Inflammatory macrophage treated with lipopolysaccharide for 1 hour (primary cell): ENCODE measurements around the gene PNPLA2.

ENCODE experiments used
- DNase-seq, 2 donors: peaks; one replicate each; pipeline ENCODE4 v3.0.0-alpha.2; 2020 to 2022

The PNPLA2 gene

DNA sequence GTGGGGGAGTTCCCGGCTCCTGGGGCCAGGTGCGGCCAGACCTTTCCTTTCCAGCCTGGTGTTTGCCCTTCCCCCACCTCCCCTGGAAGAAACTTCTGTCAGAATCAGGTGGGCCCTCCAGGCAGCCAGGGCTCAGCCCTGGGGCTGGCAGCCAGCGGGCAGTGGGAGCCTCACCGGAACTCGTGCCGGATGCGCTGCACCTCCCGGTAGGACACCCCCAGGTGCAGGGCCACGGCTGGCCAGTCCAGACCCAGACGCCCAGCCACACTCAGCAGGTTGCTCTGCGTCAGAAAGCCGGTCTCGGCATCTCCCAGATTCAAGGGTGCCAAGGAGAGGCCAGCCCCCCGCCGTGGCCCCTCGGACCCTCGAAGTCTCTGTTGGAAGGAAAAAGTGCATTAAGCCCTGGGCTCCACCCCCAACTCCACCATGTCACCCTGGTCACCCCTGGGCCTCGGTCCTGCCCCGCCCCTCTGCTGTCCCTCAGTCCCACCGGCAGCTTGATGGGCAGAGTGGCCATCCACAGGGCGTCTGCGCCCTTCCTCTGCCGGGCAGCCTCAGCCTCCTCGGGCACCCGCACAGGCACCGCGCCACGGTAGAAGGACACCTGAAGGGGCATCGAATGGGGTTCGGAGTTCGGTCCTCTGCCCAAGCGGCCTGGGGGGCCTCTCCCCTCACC is 18.9 kb upstream of the PNPLA2 start:
- DNase-seq = no peak

DNA sequence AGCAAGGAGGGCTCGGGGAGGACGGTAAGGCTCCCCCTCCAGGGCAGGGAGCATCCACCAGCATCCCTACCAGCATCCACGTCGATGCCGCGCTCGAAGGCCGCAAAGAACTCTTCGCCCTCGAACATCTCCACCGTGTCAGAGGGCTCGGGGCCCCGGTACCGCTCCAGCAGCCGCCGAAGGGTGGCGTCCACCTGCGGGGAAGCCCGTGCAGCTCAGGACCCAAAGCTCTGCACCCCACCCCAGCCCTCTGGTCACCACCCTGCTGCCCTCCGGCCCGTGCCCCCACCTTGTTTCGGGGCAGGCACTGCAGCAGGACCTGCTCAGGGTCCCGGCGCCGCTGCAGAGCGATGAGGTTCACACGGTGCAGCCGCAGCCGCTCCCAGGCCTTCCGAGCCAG is 18.2 kb upstream of the PNPLA2 start:
- DNase-seq = no peak

DNA sequence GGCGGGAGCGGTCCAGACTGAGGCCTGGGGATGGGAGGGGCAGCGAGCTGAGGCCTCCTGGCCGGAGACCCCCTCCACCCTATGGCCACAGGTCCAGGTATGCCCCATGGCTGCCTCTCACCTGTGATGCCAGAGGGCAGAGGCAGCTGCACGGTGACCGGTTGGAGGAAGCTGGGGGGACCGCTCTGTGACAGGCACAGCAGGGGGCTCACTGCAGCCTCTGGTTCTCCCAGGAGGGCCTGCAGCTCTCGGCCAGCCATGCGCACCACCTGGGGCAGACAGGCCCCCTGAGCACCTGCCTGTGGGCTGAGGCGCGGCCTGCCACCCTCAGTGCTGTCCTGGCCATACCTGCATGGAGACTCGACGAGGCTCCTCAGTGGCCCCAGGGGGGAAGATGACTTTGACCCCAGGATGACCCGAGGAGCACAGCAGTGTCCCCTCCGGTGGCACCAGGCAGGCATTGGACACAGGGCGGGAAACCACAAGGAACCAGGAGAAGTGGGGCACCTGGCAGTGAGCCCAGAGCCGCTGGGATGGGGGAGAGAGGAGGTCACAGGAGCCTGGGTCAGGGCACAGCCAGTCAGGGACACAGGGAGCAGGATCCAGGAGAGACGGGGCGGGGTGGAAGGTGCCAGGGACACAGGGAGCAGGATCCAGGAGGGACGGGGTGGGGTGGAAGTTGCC is 17.5 kb upstream of the PNPLA2 start:
- no peak for DNase-seq

DNA sequence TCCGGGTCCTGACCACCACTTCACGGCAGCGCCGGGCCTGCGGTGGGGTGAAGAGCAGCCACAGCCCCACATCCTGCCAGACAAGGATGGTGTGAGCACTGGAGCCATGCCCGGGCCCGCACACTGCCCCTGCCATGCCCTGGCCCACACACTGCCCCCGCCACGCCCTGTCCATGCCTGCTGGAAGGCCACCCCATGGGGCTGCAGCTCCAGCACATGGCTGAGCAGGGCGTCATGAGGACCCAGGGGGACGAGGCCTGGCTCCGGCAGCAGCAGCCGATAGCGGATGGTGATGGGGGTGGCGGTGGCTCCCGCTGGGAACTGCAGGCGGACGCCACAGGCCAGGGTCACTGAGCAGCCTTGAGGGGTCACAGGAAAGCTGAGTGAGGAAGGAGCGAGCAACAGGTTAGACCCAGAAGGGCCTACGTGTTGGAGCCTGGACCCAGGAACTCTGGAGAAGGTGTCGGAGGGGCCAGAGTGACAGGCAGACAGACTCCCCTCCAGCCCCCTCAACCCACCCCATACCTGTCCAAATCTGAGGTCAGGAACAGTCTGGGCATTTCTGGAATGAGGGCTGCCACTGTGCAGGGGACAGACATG is 16.6 kb upstream of the PNPLA2 start:
- no peak for DNase-seq

DNA sequence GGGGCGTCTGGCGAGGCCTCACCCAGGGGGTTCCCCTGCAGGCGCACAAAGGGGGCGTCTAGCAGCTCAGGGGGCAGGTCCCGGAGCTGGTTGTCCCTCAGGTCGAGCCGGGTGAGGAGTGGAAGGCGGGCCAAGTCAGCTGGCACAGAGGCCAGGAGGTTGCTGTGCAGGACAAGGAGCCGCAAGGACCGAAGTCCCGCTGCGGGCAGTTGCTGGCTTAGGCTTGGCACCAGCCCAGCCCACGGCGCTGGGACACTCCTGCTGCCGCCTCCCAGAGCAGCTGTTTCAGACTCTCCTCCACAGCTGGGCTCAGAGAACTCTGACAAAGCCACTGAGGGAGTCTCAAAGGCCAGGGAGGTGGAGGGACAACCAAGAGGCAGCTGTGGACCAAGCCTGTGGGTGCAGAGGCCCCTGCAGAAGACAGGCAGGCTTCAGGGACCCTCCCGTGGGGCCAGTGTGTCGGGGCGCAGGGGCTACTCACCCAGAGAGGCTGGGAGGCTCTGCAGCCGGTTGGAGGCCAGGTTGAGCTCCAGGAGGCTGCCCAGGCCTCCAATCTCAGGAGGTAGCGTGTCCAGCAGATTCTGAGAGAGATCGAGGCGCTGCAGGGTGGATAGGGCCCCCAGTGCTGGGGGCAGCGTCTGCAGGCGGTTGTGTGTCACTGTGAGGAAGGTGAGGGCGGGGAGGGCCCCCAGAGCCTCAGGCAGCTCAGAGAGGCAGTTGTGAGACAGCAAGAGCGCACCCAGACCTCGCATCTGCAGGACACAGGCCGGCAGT is 15.8 kb upstream of the PNPLA2 start:
- no peak for DNase-seq

DNA sequence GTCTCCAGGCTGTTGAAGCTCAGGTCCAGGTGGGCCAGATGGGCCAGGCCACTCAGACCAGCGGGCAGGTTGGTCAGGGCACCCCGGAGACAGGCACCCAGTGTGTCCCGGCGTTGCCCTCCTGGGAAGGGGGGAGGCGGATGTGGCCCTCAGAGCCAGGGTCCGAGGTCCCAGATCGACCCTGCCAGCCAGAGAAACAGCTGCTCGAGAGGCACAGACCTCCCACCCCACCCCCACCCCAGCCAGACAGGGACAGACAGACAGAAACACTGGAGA is 15.3 kb upstream of the PNPLA2 start:
- no peak for DNase-seq

DNA sequence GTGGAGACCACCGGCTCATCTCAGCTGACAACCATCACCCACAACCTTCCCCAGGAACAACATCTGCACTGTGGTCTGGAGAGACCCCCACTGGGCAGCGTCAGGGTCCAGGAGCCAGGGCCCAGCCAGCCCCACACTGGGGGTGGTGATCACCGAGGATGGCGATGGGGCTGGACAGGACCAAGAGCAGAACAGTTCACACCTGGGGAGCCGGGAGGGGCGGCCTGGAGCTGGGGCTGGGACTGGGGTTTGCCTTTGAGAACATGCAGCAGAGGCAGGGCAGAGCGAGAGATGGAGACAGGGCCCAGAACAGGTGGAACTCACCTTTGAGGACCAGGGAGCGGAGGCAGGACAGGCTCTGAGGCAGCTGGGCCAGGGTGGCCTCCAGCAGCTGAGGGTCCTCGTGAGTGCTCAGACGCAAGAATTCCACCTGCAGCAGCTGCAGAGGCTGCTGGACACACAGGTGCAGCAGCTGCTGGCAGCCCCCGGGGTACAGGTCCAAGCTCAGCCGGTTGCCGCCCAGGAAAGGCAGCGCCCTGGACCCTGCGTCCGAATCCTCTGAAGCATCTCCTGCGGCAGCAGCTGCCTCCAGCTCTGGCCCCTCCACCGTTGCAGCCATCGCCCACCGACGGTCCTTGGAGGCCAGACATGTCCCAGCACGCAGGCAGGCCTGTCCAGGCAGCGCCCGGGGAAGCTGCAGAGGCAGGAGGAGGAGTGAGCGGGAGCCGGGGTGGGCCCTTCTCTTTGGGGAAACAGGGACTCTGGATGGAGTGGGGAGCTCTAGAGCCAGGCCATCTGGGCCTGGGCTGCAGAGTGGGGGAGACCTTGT is 14.7 kb upstream of the PNPLA2 start:
- no peak for DNase-seq

DNA sequence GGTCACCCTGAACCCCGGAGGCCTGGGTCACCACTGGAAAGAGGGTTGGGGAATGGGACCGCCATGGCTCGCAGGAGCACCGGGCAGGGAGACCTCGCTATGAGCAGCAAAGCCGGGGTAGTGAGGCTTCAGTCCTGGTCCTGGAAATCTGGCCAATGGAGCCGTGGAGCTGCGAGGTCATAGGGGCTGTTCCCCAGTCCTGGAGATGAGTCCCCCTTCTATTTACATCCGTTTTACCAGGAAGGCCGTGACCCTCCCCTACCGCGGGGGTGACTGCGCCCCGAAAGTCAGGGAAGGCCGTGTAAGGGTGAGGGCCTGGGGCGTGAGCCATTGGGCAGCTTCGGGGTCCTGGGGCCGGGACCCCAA is 14.1 kb upstream of the PNPLA2 start:
- DNase-seq = no peak

DNA sequence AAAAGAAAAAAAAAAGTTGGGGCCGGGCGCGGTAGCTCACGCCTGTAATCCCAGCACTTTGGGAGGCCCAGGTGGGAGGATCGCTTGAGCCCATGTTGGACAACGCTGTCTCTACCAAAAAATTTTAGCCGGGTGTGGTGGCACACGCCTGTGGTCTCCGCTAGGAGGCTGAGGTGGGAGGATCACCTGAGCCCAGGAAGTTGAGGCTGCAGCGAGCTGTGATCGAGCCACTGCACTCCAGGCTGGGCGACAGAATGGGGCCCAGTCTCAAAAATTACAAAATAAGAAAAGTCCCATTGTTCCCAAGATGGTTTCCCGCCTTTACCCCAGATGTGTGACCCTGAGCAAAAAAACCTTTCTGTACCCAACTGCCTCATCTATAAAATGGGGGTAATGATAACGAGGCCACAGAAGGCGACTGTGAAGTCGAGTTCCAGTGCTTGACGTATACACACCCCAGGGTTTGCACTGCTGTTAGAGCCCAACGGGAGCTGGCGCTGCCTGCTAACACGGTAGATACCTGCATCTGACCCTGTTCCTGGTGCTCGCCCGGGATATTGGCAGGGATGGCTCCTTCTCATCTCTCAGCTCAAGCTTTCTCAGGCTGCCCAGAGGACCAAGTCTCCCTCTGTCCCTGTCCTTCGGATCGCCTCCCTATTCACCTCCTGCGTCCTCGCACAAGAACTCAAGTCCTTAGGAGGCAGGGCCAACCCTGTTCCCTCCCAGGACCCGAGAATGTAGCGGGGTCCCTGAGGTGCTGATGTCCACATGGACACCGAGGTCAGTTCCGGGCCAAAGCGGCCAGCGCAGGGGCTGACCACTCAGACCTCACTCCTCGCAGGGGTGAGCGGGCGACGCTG is 10.1 kb upstream of the PNPLA2 start:
- DNase-seq = no peak

DNA sequence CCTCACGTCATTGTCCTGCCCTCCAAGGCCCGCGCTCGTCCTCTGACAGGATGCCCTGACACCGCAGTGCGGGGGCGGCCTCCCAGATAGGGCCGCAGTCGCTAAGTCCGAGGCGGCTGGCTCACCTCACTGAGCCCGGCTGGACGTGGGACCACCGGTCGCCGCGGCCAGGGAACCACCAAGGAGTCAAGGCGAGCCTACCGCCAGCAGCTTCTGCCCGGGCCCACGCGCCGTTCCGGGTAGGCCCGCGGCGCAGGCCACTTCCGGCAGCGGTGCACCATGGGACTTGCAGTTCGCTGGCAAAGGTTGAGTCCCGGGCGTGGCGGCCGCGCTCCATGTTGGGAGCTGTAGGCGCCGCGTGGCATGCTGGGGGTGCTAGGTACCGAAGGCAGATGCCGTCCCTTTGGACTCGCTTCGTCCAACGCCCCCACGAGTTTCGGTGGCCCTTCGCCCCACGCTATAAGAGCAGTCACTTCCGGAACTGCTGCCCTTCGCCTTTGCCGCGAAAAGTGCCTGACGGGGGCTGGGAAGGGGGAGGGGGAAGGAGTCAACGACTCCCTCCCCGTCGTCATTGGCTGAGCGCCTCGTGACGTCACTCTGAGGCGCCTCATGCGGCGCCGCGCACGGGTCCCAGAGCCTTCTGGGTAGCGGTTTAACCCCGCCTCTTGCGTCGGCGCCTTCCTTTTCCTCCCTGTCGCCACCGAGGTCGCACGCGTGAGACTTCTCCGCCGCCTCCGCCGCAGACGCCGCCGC is 9.3 kb upstream of the PNPLA2 start, which contains the start of gene RPLP2:
RPLP2 (plus strand) TSS at position 681 of the 753 bp plus-strand sequence. CDS start 268 bp downstream, outside the sequence.
- peak; percentile 96 to 99 for DNase-seq

DNA sequence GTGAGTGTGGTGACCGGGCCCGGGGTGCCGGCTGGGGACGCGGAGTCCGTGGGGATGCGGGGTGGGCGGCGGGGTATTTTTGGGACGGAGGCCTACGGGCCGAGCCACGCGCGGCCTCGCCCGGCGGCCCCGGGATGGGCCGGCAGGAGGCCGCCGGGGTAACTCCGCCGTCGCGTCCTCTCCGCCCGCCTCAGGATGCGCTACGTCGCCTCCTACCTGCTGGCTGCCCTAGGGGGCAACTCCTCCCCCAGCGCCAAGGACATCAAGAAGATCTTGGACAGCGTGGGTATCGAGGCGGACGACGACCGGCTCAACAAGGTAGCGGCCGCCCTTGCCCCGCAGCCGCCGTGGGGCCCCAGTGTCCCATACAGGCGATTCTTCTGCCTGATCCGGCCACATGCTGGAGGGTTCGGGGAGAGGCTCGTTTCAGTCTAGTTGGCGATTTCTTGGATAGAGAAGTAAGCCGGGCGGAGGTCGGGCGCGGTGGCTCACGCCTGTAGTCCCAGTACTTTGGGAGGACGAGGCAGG is 8.6 kb upstream of the PNPLA2 start:
- DNase-seq = no peak

DNA sequence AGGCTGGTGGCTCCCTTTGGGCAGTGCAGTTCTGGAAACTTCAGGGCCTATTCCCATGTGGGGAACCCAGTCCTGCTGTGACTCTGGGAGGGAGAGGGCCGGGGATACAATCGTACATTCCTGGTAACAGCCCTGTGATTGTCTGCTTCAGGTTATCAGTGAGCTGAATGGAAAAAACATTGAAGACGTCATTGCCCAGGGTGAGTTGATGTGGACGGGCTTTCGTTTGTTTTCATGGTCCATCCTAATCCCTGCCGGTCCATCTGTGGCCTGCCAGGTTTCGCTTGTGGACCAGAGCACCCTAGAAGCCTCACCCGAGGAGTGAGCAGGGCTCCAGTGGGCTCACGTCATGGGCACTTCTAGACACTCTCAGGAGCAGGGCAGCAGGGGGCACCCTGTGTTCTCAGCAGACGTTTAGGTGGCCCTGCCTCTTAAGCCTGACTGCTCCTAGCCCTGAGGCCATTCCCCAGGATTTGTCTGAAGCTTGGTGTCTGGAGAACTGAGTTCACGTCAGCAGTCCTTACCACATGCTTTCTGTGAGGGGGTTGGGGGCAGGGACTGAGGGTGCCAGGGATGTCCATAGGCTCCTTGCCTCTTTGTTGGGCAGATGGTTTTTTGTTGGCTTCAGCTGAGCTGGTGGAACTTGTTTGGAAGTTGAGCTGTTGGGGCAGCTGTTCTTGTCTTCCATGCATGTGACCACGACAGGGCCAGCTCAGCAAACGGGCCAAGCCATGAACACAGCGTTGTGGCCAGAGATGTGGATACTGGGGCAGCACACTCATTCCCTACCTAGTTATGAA is 7.1 kb upstream of the PNPLA2 start:
- no peak for DNase-seq

DNA sequence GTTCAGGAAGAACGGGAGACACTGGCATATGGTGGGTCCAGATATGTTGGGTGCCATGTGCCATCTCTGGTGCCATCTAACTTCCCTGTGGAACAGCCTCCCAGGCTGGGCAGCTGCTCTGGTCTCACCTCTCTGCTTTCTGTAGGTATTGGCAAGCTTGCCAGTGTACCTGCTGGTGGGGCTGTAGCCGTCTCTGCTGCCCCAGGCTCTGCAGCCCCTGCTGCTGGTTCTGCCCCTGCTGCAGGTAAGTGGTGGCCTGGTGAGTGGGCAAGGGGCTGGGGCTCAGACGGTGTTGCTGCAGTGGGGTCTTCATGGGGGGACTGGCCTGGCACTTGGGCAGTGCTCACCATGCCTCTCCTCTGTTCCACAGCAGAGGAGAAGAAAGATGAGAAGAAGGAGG is 6.3 kb upstream of the PNPLA2 start:
- DNase-seq = no peak

DNA sequence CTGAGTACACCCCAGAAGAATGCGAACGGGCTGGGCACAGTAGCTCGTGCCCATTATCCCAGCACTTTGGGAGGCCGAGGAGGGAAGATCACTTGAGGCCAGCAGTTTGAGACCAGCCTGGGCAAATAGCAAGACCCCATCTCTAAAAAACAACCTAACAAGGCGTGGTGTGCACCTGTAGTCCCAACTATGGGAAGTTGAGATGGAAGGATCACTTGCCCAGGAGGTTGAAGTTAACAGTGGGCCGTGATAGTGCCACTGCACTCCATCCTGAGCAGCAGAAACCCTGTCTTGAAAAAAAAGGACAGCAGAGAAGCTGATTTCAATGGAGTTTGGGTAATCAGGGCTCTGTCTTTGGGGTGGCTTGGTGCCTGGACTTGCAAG is 5.7 kb upstream of the PNPLA2 start:
- no peak for DNase-seq

DNA sequence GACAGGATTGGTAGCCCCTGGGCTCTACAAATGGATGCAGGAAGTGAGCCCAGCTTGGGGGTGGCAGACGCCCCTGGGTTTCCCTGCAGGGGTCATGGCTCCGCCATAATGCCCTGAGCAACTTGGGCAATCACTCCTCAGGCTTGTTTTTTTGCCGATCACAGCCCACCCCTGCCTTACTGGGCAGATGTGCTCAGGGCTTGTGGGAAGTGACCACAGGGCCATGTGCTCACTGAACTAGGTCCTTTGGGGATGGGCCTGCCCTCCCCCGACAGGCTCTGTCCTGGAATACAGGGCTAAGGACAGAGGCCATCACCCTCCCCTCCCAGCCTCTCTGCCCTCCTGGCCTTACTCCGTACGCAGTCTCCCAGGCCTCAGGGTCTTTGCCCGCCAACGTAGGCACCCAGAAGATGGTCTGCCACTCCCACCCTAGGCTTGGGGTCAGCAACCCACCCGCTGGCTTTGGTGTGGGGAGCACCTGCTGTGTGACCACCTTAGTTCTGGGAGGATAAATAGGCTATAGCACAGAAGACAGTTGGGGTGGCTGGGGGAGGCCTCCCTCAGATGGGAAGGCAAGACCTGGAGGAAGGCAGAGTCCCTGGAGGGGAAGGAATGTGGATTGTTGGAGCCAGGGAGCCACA is 5.1 kb upstream of the PNPLA2 start:
- DNase-seq = no peak

DNA sequence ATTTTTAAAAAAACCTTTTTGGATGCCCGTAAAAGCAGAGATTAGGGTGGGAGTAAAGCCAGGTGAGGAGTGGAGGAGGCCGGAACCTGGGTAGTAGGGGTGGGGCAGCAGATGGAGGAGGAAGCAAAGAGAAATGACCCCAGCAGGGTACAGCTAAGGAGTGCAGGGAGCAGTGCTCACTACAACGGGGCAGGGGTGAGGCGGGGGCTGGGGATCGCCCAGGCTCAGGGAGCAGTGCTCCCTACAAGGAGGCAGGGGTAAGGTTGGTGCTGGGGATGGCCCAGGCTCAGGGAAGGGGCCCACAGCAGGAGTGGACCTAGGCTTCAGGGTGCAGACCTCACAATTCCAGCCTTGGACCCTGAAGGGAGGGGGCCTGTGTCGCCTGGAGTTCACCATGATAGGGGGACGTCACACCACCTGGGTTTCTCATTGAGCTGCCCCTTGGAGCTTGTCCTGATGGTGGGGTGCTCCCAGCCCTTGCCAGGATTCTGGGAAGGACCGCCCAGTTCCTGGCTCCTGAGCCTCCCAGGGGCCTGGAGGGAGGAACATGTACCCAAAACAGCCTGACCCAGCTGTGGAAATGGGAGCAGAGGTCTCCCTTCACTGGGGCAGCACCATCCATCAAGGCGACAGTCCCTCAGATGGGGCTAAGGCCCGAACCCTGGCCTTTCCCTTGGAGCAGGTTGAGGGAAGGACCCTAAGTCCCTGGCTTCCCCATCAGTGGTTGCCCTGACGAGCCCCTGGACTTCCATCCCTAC is 2.9 kb upstream of the PNPLA2 start:
- DNase-seq = no peak

DNA sequence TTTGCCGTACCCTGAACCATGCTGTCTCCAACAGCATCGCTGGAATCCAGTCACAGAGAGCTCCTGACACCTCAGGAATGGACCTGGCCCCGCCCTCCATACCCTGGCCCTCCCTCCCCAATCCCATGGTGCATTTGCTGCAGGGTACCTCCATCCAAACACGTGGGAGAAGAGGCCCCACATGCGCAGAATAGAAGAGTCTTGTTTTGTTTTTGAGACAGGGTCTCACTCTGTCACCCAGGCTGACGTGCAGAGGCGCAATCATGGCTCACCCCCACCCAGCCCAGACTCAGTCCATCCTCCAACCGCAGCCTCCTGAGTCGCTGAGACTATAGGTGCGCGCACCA is 2.3 kb upstream of the PNPLA2 start:
- no peak for DNase-seq

DNA sequence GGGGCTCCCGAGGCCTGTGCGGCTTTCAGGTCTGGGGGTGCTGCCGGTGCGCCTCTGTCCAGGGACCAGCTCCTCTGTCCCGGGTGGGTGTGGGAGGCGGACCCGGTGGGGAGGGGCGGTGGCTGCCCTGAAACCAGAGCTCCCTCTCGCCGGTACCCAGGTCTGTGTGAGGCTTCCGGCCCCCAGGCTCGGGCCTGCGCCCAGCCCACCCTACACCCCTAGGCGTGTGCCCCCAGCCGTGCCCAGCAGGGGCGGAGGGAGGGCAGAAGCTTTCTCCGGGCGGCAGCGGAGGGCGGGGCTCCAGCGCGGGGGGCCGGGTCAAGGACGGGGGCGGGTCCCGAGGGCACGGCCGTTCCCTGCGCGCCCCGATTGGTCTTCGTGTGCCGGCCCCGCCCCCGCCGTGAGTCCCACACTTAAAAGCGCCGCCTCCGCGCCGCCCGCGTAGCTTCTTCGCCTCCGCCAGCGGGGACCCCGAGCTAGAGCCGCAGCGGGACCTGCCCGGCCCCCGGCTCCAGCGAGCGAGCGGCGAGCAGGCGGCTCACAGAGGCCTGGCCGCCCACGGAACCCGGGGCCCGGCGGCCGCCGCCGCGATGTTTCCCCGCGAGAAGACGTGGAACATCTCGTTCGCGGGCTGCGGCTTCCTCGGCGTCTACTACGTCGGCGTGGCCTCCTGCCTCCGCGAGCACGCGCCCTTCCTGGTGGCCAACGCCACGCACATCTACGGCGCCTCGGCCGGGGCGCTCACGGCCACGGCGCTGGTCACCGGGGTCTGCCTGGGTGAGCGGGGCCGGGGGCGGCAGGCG is 616 bp downstream of the PNPLA2 start:
- peak; percentile 80 to 92 for DNase-seq
